Fibroblast of pulmonary artery (primary cell): ENCODE data around the gene ASB9.
"Not testable (repeated sequence)": the region's sequence is repeated elsewhere in the genome, so short reads cannot be mapped to it uniquely, and the experiment has no call there.

Experiments
- DNase-seq: peaks from one replicate; pipeline ENCODE4 v3.0.0-alpha.2; 2010; ENCODE audit warnings: low read depth
- H3K4me3 ChIP-seq: replicated peaks from 2 replicates; pipeline ENCODE4 v1.5.1; 2011; ENCODE audit warnings: low read depth, mild to moderate bottlenecking, control low read depth, low read length, moderate library complexity
- CTCF ChIP-seq: IDR thresholded peaks from 2 replicates; pipeline ENCODE4 v1.5.1; 2011; ENCODE audit warnings: mild to moderate bottlenecking, control low read depth, low read length, inconsistent platforms; ENCODE audit errors: missing control alignments

The ASB9 gene, protein sequence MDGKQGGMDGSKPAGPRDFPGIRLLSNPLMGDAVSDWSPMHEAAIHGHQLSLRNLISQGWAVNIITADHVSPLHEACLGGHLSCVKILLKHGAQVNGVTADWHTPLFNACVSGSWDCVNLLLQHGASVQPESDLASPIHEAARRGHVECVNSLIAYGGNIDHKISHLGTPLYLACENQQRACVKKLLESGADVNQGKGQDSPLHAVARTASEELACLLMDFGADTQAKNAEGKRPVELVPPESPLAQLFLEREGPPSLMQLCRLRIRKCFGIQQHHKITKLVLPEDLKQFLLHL

DNA sequence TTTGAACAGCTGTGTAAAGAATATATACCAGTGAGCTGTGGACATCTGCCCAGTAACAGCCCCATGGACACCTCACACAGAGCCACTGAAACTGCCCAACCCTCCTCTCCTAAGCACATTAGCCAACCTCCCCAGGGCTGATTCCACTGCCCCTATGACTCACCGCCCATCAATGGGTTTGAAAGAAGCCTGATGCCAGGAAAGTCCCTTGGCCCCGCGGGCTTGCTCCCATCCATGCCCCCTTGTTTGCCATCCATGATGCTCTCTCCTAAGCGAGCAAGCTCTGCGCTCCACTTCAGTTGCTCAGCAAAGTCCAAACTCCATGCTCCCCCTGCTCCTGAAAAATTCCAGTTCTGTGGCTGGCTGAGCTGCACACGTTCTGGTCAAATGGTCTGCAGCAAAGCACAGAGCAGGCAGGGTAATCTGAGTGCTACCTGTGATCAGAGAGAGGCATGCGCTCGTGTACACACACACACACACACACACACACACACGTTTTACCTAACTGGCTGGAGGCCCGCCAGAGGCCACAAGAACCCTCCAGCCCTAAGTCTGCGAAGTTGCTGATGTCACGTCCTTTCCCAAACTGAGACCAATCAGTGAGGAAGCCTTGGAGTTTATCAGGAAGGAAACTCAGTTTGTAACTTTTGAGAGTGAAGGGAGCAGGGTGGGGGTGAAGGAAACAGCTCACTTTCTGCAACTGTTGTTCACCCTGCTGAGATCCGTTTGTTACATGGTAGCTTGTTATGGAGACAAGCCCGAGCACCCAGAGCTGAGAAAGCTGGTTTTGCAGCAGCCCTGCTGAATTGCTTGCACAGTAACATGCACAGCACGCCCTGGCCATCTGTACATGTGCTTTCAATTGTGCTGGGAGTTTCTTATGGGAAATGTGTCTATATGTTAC lies at the start of gene ASB9:
ASB9 (minus strand) TSS at position 466 of the 904 bp plus-strand sequence; CDS start at position 257, 209 bp downstream.
- H3K4me3 ChIP-seq = no peak within 1 kb of the TSS
- DNase-seq = peak; percentile 54
- TF ChIP-seq CTCF = no peak

DNA sequence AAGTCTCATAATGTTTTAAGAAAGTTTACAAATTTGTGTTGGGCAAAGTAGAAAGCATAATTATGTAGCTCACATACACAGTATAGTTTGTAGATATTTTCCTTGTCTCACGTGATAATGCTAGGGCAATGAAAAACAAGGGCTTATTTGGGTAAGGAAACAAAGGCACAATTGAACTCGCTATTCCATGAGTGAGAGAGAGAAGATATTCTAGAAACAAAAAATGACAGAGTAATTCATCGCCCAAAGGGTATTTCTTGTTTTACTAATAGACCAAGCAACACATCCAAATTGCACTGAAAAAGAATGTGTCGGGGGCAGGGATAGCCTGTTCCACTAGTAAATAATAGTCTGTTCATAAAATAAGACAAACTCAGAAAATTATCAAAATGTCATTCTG lies 49.2 kb upstream of the ASB9 start:
- H3K4me3 ChIP-seq = no peak overlapping the region
- DNase-seq = no peak
- no peak for TF ChIP-seq CTCF

GRCh38 chrX:15315509-15315908 lies 45.6 kb upstream of the ASB9 start, which contains the start of gene ASB11:
Gene ASB11, minus strand, starts transcription at chrX:15315640. Its CDS starts 35 bp downstream, at chrX:15315605.
- no peak within 1 kb of the TSS for H3K4me3 ChIP-seq
- DNase-seq = no peak
- TF ChIP-seq CTCF = no peak

- DNase-seq = no peak
- no peak for TF ChIP-seq CTCF
- H3K4me3 ChIP-seq = no peak overlapping the region
Measured at GRCh38 chrX:15314472-15314871, 44.6 kb upstream of the ASB9 start.

DNA sequence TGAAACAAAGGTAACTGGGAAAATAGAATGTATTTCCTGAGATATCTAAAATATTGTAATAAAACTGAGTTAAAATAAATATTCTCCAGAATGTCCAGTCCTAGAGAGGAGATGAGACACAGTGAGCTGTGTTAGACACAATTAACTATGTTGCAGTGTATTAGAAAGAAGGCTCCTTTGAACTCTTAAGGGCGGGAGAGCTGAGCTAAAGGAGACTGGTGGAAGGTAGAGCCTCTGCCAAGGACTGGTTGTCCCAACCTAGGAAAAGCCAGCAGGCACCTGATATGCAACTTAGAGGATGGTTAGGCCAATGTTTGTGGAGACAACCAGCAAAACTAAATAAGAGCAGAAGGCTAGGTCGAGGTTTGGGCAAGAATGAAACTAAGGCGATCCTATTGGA lies 41.2 kb upstream of the ASB9 start:
- no peak for DNase-seq
- TF ChIP-seq CTCF = no peak
- H3K4me3 ChIP-seq = no peak overlapping the region

DNA sequence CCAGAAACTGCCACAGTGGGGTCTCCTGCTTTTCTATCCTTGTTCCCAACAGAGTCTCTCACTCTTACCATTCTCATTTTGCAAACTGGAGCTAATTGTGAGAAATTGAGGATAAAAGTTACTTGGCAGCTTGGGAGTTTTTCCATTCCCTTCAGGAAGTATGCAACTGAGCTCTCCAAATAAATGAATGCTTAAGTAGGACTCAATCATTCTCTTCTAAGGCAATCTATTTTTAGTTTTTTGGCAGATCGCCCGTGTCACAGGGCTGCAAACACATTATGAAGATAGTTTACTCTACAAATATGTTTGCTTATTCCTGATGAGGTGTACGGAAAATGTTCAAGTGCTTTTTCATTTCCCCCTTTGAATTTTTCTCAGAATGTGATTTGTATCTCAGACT lies 40.2 kb upstream of the ASB9 start:
- peak; percentile 68 for DNase-seq
- TF ChIP-seq CTCF = no peak
- no peak overlapping the region for H3K4me3 ChIP-seq

- H3K4me3 ChIP-seq, DNase-seq: not testable (repeated sequence)
Measured at GRCh38 chrX:15305899-15306298, 36.0 kb upstream of the ASB9 start.
